Measurements from ENCODE around the gene AGAP3. TPM values are rescaled to one million over a fixed set of nuclear protein-coding genes. Genes with fewer than 3 reads are reported as not detected.
"Not testable (repeated sequence)": the region's sequence is repeated elsewhere in the genome, so short reads cannot be mapped to it uniquely, and the experiment has no call there.

The AGAP3 gene
- 60.4 TPM for polyA plus RNA-seq (2013, experiment 1 of 2; ENCODE audit: insufficient read length)
- polyA plus RNA-seq (2013, experiment 2 of 2; ENCODE audit: insufficient read length): 51.4 TPM

- peak; percentile 81 for DNase-seq
Measured at GRCh38 chr7:151085691-151086620, at the start of gene AGAP3. TSS of gene AGAP3 (plus strand) at chr7:151086475. CDS start at chr7:151086742, 267 bp downstream.

- DNase-seq: peak; percentile 97
Measured at GRCh38 chr7:151038951-151039849, 47.1 kb upstream of the AGAP3 start.

GRCh38 chr7:151039850-151040548 lies 46.3 kb upstream of the AGAP3 start:
- DNase-seq: no peak

GRCh38 chr7:151040616-151041375 lies 45.5 kb upstream of the AGAP3 start:
- no peak for DNase-seq

- not testable (repeated sequence) for DNase-seq
Measured at GRCh38 chr7:151043449-151043848, 42.8 kb upstream of the AGAP3 start.

DNA sequence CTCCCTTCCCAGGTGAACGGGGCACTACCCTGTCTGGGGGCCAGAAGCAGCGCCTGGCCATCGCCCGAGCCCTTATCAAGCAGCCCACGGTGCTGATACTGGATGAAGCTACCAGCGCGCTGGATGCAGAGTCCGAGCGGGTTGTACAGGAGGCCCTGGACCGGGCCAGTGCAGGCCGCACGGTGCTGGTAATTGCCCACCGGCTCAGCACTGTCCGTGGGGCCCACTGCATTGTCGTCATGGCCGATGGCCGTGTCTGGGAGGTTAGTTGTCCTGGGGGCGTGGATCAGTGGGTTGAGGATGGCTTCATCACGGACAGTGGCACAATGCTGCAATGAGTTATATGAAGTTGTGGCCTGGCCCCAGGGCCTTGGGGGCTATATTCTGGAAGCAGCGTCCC lies 42.3 kb upstream of the AGAP3 start:
- no peak for DNase-seq

GRCh38 chr7:151045262-151045661 lies 41.0 kb upstream of the AGAP3 start:
- no peak for DNase-seq

DNA sequence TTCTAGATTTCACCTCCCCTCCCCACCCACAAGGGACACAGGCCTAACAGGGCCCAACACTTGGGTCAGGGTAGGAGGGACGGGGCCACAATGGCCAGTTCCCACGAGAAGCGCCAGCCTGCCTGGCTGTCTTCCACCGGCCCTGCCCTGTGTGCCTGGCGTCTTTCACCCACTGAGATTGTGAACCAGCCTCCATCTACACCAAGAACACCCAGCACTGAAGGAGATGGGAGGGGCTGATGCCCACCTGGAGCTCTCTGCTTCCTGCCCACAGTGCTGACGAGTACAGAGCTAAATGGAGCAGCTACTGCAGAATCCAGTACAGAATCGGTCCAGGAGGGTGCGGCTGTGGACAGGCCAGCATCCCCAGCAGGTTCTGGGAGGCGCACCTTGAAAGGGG lies 40.3 kb upstream of the AGAP3 start:
- no peak for DNase-seq

- no peak for DNase-seq
Measured at GRCh38 chr7:151046603-151047573, 39.4 kb upstream of the AGAP3 start.

GRCh38 chr7:151047976-151048815 lies 38.1 kb upstream of the AGAP3 start, which contains the start of gene ASIC3:
TSS of gene ASIC3 (plus strand) at chr7:151048531. CDS start at chr7:151048886, 355 bp downstream.
- no peak for DNase-seq

GRCh38 chr7:151048911-151049463 lies 37.3 kb upstream of the AGAP3 start:
- no peak for DNase-seq

GRCh38 chr7:151051108-151051507 lies 35.2 kb upstream of the AGAP3 start:
- DNase-seq: peak; percentile 72

DNA sequence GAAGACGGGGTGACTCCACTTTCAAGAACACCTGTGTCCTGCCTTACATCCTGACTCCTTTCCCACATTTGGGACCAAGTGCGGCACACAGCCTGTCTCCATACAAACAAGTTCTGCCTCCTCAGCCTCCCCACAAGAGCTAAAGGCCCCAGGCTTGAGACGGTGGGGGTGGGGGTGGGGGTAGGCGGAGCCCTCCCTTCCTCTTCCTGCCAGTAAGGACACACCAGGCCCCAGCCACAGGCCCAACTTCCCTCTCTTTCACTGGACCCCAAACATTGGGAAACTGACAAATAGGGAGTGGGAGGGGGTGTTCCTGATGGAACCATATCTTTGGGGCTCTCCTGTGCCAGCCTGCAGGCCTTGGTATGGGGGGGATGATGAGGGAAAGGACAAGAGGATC lies 33.2 kb upstream of the AGAP3 start:
- no peak for DNase-seq

- no peak for DNase-seq
Measured at GRCh38 chr7:151053751-151054150, 32.5 kb upstream of the AGAP3 start.

- no peak for DNase-seq
Measured at GRCh38 chr7:151056283-151056665, 30.0 kb upstream of the AGAP3 start.

- no peak for DNase-seq
Measured at GRCh38 chr7:151056666-151057505, 29.4 kb upstream of the AGAP3 start.

GRCh38 chr7:151057506-151057988 lies 28.7 kb upstream of the AGAP3 start, which contains the start of gene CDK5:
TSS of gene CDK5 (minus strand) at chr7:151057897. CDS start at chr7:151057848, 49 bp downstream.
- no peak for DNase-seq

Measured in fibroblast of skin of back (primary cell).